Measurements from ENCODE around the gene RCHY1.
"Not testable (repeated sequence)": the region's sequence is repeated elsewhere in the genome, so short reads cannot be mapped to it uniquely, and the experiment has no call there.

DNA sequence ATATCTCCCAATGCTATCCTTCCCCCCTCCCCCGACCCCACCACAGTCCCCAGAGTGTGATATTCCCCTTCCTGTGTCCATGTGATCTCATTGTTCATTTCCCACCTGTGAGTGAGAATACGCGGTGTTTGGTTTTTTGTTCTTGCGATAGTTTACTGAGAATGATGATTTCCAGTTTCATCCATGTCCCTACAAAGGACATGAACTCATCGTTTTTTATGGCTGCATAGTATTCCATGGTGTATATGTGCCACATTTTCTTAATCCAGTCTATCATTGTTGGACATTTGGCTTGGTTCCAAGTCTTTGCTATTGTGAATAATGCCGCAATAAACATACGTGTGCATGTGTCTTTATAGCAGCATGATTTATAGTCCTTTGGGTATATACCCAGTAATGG, 5.2 kb upstream of the RCHY1 start:
- TF ChIP-seq EZH2phosphoT487 (IDR thresholded peaks at IDR 0.05; ENCODE audit: insufficient read depth, low read depth); EZH2 (IDR thresholded peaks at IDR 0.05; ENCODE audit: insufficient read depth, poor library complexity, severe bottlenecking): not testable (repeated sequence)

Measured in GM23248 (cell line).